Activated T-cell treated with anti-CD3 and anti-CD28 coated beads for 1 hour (primary cell): ENCODE data around the gene LY6G6D.

ENCODE experiments used
- DNase-seq: peaks from one replicate; pipeline ENCODE4 v3.0.0-alpha.2; 2020; ENCODE audit warnings: low read depth

LY6G6D gene

GRCh38 chr6:31715022-31715958, at the start of gene LY6G6D:
Gene LY6G6D, plus strand, starts transcription at chr6:31715348. Its CDS starts 8 bp downstream, at chr6:31715356.
- no peak for DNase-seq

DNA sequence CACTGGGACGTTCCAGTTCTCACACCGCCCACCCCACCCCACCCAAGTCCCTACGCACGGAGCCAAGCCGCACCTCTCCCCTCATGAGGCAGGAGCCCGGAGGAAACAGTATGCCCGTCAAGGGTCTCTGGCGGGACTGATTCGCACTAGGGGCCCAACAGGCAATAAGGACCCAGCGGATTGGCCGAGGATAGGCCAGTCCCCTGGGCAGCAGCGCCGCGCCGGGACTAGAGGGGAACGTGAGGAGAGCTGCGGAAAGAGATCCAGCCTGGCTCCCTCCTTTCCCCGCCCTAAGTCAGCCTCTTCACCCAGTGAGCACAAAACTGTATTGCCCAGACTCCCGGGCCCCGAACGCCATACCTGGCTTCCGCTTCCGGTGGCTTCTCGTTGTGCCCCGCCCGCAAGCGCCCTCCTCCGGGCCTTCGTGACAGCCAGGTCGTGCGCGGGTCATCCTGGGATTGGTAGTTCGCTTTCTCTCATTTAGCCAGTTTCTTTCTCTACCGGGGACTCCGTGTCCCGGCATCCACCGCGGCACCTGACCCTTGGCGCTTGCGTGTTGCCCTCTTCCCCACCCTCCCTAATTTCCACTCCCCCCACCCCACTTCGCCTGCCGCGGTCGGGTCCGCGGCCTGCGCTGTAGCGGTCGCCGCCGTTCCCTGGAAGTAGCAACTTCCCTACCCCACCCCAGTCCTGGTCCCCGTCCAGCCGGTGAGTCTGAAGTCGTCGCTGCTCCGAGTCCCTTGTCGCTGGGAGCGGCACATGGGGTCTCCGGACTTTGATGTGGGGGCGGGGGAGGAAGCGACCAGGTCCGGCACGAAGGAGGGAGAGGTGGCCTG, 49.4 kb upstream of the LY6G6D start, which contains the start of gene CSNK2B:
CSNK2B (plus strand) TSS at position 580 of the 836 bp plus-strand sequence. CDS start 752 bp downstream, outside the sequence.
- peak; percentile 95 for DNase-seq

DNA sequence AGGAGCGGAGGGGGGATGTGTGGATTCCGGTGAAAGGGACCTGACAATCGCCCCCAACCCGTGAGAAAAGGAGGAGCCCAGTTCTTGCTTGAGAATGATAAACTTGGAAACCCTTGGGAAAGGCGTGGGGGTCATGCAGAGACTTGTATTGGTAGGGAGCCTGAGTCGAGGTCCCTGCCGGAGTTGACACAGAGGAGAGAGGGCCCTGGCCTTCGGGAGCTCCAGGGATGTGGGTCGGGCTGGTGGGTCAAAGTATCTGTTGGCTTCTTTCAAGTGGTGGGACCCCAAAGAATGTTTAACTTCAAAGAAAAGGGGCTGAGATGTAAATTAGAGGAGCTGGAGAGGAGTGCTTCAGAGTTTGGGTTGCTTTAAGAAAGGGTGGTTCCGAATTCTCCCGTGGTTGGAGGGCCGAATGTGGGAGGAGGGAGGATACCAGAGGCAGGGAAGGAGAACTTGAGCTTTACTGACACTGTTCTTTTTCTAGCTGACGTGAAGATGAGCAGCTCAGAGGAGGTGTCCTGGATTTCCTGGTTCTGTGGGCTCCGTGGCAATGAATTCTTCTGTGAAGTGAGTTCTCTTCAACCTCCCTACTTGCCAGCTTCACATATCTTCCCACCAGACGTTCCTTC, 48.7 kb upstream of the LY6G6D start:
- DNase-seq, result no peak

GRCh38 chr6:31669676-31670075, 45.5 kb upstream of the LY6G6D start, which contains the start of gene LY6G5B:
Gene LY6G5B, plus strand, starts transcription at chr6:31669976. Its CDS starts 975 bp downstream, at chr6:31670951.
- no peak for DNase-seq

- DNase-seq, result no peak
Observed at GRCh38 chr6:31676322-31676903, 38.7 kb upstream of the LY6G6D start.

- no peak for DNase-seq
Observed at GRCh38 chr6:31676904-31677303, 38.2 kb upstream of the LY6G6D start.

GRCh38 chr6:31677955-31678354, 37.2 kb upstream of the LY6G6D start:
- DNase-seq, result no peak

- DNase-seq, result peak; percentile 43
Observed at GRCh38 chr6:31680226-31681134, 34.7 kb upstream of the LY6G6D start, which contains the start of gene LY6G5C. Gene LY6G5C, minus strand, starts transcription at chr6:31681067. Its CDS starts 694 bp downstream, at chr6:31680373.

DNA sequence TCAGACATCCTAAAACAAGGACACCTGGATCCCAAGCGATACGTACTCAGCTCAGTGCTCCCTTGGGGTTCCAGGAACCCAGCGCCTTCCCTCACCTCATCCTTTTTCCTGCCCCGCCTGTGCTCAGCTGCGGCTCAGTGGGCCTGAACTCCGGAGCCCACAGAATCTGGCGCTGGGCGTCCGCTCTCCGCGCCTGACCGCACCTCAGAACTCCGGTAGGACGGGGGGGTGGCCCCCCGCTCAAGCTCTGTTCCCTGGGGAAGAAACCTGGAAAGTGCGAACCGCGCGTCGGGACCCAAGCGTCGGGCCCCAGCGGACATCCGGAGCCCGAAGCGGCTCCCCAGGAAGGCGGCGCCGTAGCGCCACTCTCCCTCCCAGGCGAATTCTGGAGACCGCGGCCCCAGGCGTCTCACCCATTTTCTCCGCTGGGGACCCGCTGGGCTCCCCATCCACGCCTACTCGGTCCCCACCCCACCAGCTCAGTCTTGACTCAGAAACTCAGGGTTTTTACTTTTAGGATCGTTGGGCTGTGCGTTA, 33.9 kb upstream of the LY6G6D start:
- no peak for DNase-seq

DNA sequence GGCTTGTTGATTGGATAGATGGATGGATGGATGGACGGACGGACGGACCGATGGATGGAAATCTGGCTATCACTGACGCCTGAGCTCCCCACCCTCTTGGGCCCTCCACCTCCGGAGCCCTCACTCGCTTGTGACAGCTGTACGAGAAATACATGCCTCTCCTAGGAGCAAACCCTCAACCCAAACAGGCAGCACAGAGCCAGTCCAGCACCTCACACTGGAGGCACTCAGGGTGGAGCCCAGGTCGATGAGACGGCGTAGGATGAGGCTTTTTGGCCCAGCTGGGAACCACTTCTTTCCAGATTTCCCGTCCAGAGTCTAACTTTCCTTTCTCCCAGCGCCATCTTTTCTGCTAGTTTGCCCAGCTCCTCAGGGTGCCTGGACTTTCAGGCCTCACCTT, 31.6 kb upstream of the LY6G6D start:
- DNase-seq, result no peak

DNA sequence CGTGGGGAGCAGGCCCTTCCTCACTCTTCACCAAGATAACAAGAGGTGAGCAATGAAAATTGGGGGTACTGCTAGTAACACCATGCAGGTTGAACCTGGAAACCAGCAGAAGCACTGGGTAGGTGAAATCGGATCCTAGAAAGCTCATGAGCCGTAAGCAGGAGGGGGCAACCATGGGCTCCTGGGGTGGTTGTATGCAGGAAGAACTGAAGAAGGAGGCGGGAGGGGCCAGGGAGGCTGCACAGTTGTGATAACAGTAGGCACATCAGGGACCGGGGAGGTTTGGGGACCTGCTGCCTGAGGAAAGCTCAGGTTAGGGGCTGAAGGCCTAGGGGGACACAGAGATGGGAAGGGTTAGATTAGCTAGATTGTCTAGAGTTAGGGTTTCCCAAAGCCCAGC, 28.7 kb upstream of the LY6G6D start:
- DNase-seq, result no peak

DNA sequence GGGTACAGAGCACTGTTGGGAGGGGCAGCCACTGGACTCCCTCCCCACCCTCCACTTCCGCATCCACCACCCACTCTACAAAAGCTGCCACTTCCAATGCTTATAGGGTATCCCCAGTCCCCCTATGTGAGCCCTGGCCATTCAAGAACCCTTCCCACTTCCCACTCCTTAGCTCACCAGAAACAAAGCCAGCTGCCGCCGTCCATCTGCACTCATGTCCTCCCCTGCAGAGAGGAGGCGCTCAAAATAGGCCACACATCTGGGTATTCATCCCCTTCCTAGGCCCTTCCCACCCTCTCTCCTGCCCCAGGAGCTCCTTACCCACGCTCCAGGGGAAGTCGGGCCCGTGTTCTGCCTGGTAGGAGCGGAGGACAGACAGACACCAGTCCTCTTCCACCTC, 27.8 kb upstream of the LY6G6D start:
- DNase-seq, result no peak

GRCh38 chr6:31687860-31688693, 27.1 kb upstream of the LY6G6D start:
- no peak for DNase-seq

GRCh38 chr6:31689249-31690110, 25.7 kb upstream of the LY6G6D start:
- no peak for DNase-seq

GRCh38 chr6:31690231-31691077, 24.7 kb upstream of the LY6G6D start:
- DNase-seq, result no peak

DNA sequence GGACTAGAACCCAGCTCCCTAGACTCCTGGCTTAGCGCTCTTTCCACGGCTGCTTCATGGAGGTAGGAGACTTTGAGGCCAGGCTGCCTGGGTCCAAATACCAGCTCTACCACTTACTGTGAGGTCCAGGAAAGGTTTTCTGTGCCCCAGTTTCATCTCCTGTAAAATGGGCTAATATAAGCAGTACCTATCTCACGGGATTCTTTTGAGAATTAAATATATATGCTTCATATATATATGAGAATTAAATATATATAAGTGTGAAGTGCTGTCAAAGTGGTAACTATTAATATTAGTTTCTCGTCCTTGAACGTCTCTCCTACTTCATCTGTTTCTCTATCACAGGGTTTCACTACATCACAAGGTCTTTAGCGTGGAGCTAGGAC, 24.1 kb upstream of the LY6G6D start:
- DNase-seq, result no peak

DNA sequence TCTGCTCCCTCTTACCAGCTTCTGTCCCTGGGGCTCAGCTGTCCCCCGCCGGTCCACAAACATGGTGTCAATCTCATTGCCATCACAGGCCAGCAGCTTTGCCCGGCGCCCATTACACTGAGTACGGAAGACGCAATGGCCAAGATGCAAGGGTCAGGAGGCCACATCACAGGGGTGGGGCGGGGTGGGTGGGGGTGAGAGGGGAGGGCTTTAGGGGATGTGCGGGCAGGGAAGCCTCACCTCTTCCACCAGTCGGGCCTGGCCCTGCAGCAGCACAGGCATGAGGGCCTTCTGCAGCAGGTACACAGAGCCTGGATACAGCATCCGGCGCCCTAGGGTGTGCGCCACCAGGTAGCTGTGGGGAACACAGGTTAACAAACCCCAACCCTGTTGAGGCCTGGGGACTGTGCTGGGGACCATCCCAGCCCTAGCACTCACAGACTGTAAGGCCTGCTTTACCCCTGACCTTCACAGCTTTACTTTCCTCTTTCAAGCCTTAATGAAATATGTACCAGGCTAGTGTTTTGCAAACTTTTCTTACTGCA, 23.5 kb upstream of the LY6G6D start:
- DNase-seq, result no peak
